NCI-H345 treated with DMSO at 0.1 percent for 48 hours (cell line): ENCODE data around the gene TMEM135.
A peak's percentile ranks its signal among the peaks of the same experiment; 100 is the strongest.
"Not testable (repeated sequence)": the region's sequence is repeated elsewhere in the genome, so short reads cannot be mapped to it uniquely, and the experiment has no call there.

Experiments used
- DNase-seq: peaks from one replicate; lab custom pipeline; 2025; ENCODE audit not compliant: unreplicated experiment; lab: John Stamatoyannopoulos, UW

Gene TMEM135

DNA sequence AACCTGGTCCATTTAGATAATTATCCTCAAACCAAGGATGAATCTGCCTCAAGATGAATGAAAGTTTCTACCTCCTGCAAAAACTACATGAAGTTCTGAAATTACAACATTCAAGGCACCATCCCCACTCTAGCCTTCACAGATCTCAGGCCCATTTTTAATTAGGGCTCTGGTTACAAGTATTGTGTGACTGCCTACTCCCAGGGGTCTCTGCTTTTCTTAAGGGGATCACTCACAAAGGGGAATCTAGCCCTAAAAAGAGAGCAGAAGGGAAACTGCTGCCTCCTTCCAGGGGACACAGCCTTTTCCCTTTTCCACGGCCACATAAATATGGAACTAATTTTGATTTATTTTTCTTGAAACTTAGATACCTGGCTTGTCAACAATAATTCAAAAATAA lies 17.4 kb upstream of the TMEM135 start:
- DNase-seq: no peak

DNA sequence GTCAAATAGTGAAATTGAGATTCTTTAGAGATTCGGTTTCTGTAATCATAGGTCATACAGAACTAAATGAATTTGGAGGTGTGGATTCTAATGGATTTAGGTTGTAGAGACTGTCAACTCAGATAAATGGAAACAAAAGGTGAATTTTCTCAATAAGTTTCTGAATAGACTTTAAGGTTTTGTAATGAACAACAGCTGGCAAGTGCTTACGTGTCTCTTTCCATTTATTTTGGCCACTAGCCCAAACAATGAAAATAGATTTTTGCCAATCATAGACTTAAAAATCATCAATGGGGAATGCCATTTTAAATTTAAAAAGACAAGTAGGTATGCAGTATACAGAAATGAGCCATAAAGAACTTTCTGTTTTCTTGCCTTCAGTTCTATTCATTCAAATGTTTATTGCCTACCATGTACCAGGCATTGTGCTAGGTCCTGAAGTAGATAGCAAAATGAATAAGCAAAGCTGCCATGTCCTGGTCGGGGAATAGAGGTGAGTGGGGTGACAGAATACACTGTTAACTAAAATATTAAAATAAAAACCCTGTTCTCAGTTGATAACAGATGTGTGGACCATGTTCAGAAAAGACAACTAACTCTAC lies 16.9 kb upstream of the TMEM135 start:
- no peak for DNase-seq

DNA sequence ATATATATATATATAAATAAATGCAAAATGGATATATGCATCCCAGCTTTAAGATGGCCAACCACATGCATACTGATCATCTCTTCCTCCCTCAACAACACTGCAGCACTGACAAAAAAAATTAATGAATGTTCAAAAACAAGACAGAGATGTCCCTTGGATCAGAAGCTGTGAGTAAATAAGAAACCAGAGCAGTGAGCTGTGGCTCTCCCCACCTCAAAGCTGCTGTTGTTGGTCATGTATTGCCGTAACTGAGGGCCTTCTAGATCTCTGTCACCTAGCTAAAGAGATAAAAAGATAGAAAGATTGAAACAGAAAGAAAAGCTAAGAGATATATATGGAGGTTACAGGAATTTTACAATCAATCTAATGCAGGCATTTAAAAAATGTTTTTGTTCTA lies 15.5 kb upstream of the TMEM135 start:
- DNase-seq: no peak

DNA sequence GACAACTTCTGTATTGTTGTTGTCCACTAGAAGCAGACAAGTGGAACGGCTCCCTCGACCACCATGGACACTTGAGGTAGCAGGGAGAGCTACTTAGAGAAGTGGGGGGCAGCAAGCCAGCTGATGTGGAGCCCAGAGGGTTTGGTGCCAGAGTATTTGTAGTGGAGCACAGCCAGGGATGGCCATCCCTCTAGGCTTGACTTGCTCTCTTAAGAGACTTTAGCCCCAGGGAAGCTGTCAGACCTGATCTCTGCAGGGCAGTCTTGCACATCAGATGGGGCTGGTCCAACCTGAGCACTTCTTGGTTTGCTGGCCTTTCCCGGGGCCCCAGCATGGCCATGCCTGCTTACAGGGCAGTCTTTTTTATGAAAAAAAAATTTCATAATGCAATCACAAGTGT lies 15.0 kb upstream of the TMEM135 start:
- no peak for DNase-seq

DNA sequence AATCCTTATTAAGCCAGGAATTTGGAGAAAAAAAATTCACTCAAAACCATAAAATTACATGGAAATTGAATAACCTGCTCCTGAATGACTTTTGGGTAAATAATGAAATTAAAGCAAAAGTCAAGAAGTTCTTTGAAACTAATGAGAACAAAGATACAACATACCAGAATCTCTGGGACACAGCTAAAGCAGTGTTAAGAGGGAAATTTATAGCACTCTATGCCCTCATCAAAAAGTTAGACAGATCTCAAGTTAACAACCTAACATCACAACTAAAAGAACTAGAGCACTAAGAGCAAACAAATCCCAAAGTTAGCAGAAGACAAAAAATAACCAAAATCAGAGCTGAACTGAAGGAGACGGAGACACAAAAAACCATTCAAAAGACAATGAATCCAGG lies 11.3 kb upstream of the TMEM135 start:
- DNase-seq: not testable (repeated sequence)

DNA sequence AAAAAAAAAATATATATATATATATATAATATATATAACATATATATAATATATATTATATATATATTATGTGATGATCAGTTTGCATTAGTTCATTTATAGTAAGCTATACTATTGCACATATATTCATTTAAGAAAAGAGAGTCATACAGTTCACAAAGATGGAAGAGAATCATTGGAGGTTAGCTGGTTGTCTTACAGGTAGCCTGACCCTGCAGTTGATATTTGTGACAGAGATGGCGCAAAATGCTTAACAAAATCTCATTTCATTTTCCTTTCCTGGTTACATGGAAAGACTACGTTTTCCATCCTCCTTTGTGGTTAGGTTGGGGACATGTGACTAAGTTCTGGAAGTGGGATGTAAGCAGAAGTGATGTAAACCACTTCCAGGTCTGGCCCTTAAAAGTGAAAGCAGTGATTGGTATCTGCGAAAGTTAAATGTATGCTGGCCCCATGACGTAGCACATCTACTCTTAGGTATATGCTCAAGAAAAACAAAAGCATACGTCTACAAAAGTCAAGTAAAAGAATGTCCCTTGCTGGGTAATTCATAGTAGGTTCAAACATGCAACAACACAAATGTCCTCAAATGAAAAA lies 7.2 kb upstream of the TMEM135 start:
- DNase-seq: no peak

DNA sequence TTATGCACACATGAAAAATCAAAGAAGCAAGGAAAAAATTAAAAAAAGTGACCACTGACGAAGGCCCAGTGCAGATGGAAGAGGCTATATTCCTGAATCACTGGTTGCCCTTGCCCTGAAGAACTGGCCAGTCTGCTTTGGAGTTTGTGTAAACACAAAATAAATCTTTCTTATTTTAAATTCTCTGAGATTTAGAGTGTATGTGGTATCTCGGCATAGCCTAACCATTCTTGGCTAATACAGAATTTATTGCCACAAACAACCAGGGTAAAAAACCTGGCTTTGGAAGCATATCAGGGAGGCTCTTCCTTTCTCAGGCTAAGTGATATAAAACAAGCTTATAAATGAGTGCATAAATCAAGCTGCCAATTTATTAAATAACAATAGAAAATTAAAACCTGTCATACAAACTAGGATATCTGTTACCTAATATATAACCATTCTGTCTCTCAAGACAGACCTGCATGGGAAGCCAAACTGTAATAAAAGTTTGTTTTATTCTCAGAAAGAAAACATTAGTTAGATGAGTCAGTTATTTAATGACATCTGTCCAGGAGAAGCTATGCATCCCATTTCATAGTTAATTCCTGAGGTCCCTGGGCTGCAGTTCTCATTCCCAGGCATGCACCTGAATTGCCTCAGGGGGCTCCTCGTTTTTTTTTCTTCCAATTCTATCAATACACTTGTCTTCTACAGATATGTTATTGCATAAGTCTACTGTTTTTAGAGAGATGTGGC lies 6.1 kb upstream of the TMEM135 start:
- no peak for DNase-seq

DNA sequence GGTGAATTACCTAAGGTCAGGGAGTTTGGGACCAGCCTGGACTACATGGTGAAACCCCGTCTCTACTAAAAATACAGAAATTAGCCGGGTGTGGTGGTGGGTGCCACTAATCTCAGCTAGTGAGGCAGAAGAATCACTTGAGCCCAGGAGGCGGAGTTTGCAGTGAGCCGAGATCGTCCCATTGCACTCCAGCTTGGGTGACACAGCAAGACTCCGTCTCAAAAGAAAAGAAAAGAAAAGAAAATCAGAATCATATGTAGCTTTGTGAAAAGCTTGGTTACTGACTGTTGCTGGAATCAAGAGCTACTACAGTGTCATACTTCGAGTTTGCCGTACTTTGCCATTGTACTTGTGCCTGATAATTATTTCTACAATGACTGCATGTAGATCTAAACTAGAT lies 4.2 kb upstream of the TMEM135 start:
- no peak for DNase-seq

DNA sequence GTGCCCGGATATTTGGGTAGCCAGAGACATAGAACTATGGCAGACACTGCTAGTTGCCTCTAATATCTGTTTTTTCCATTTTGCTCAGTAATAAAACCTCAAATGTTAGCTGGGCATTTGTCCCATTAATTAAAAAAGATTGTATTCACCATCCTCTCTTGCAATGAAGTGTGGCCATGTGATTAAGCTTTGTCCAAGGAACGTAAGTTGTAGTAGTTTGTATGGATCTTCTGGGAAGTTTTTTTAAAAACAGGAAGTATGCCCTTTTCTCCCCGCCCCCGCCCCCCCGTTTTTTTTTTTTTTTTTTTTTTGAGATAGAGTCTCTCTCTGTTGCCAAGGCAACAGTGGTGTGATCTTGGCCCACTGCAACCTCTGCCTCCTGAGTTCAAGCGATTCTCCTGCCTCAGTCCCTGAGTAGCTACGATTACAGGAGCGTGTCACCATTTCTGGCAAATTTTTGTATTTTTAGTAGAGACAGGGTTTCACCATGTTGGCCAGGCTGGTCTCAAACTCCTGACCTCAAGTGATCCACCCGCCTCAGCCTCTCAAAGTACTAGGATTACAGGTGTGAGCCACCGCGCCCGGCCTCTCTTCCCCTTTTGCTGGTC lies 1.7 kb upstream of the TMEM135 start:
- DNase-seq: no peak

DNA sequence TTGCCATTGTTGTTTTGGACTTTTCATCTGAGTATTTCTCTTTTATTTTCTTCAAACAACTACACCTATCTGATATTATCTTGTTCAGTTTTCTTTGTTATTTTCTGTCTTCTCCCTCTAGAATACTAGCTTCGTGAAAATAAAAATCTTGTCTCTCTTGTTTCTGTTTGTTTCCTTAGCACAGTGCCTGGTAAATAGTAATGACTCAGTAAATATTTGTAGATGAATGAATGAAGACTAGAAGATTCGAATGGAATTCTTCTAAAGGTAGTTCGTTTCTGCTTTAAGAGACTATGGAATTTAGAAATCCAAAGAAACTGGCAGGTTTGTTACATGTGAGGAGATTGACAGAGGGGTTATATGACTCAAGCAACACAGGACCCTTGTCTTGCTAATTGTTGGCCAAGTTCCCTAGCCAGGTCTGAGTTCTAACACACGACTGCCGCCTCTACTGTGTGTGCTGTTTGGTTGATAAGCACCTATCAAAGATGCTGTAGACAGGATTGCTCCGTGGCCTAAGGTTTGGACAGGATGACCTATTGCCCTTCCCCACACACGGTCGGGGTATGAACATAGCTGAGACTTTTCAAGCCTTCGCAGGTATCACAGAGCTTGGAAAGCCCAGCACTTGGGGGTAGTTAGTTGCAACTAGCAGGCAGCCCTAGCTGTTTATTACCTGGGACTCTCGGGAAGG lies 831 bp upstream of the TMEM135 start:
- DNase-seq: peak; percentile 38

DNA sequence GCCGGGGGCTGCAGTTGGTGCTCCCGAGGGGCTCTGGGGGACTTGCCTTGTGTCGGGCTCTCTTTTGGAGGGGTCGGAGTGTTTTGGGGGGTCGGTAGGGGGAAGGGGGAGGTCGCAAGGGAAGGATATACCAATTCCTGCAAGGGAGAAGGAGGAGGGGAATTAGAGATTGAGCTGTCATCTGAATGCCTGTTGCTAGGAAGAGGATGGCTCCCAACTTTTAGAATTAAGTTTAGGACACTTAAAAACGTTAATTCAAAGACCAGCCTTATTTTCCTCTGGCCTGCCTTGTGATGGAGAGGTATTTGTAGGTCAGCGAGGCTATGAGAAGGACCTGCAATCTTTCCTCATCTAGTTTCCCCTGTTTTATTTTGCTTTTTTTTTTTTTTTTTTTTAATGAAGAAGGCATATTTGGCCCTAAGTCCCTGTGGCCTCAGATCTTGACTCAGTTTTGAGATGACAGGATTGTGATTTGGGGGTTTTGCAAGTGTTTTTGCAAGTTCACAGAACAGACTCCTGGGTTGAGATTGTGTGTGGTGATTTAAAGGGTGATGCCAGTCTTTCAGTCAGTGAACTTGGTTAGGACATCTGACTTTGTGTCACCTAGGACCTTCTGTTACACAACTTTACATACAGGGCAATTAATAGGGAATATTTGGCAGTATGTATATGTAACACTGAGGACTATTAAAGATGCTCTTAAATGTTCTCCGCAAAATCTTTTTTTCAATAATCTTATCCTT lies 672 bp downstream of the TMEM135 start:
- no peak for DNase-seq

DNA sequence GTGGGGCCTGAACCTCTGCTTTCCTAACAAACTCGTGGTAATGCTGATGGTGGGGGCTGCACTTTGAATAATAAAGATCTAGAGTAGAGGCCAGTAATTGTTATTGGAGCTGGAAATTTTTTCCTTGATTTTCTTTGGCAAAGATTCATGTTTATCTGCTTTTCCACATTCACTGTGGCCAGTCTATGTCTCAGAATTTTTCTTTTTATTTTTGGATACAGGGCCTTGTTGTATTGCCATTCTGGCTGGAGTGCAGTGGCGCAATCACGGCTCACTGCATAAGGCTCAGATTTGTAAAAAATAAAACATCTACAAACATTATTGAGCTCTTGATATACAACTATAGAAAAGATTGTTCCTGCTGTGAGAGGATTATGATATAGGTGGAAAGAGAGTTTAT lies 1.6 kb downstream of the TMEM135 start:
- DNase-seq: no peak

DNA sequence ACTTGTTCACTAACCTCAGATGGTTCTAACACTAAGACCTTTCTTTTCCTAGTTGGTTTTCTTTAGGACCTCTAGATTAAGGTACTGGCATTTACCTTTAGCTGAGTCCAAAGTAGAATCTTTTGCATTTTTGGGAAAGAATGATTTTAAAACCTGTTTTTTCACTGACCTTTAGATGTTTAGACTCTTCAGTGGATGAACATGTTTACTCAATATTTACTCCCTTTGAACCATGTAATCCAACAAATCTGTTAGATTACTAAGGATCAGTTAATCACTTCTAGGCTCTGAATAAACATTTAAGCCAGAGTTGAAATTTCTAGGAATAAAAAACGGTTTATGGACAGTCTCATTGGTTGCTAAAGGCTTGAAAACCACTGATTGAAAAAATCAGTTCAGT lies 6.2 kb downstream of the TMEM135 start:
- no peak for DNase-seq

DNA sequence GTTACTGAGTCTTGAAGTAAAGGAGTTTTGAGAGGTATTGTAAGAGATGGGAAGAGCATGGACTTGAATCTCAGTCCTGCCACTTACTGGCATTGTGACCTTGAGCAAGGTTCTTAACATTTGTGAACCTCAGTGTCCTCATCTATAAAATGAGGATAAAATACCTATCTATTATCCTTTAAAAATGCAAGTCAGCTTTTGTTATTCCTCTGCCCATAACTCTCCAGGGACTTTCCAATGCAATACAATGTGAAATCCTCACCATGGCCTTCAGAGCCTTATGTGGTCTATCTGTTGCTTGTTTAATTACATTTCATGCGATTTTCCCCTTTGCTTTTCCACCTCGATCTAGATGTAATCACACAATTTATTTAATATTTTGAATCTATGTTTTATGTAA lies 9.1 kb downstream of the TMEM135 start:
- no peak for DNase-seq

DNA sequence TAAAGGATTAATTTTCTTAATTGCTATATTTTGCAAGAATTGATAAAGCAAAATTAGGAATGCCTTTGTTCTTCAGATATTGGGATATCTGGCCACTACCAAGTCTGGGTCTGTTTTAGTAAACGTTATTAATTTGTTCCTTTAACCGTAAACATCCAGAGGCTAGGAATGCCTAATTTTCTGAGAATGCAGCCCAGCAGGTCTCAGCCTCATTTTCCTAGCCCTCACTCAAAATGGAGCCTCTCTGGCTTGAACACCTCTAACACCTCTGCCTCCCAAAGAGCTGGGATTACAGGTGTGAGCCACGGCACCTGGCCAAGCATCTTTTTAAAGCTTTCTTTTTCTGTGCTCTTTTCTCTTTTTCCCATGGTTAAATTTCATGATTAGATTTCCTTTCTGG lies 18.4 kb downstream of the TMEM135 start:
- no peak for DNase-seq

DNA sequence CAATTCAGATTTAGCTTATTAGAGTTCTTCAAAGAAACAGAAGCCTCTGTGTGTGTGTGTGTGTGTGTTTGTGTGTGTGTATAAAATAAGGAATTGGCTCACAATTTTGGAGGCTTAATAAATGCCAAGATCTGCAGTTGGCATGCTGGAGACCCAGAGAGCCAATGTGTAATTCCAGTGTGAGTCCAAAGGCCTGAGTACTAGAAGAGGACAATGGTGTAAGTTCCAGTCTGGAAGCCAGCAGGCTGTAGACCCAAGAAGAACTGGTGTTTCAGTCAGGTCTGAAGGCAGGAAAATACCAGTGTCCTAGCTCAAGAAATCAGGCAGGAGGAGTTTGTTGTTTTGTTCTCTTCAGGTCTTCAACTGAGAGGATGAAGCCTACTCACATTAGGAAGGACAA lies 20.0 kb downstream of the TMEM135 start:
- no peak for DNase-seq

DNA sequence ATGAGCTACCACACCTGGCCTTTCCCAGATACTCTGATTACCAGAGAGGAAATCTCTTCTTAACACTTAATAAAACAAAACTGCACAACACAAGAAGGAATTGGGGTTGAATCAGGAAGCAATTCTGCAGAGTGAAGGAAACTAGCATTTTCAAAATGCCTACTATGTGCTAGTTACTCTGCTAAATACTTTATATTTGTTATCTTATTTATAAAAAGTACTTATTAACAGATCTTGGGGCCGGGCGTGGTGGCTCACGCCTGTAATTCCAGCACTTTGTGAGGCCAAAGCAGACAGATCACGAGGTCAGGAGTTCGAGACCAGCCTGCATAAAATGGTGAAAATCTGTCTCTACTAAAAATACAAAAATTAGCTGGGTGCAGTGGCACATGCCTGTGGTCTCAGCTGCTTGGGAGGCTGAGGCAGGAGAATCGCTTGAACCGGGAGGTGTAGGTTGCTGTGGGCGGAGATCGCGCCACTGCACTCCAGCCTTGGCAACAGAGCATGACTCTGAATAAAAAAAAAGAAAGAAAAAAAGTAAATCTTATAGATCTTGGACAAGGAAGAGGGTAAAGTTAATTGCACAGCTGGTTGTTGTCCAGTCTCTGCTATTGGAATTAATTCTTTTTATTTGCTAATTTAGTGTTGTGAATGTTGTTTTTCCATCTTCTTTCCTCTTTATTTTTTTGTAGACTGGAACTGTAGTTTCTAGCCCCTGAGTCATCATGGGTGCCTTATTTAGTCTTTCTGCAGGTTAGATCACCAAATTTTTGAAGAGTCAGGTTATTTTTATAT lies 22.1 kb downstream of the TMEM135 start:
- DNase-seq: no peak

DNA sequence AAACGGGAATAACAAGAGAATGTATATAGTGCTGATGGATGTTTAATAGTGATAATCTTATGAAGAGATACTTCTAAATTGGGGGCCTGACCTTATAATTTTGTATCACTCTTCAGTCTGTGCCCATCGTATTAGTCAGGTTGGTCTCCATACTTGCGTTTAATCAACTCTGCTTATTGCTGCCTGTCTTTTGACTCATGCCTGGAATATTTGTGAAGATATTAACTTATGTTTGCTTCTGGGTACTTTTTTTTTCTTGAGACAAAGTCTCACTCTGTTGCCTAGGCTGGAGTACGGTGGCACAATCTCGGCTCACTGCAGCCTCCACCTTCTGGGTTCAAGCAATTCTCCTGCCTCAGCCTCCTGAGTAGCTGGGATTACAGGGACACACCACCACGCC lies 24.0 kb downstream of the TMEM135 start:
- no peak for DNase-seq

DNA sequence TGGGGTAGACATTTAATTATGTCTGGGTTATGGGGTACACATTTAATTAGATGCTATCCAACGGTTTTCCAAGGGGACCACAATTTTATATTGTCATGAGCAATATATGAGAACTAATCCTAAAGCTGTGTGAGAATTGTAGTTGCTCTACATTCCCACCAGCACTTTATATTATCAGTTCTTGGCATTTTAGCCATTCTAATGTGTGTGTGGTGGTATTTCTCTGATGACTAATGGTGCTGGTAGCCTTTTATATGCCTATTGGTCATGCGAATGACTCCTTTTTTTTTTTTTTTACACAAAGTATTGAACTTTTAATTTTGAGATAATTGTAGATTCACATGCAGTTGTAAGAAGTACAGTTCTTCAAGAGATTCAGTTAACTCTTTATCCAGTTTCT lies 26.2 kb downstream of the TMEM135 start:
- DNase-seq: no peak

DNA sequence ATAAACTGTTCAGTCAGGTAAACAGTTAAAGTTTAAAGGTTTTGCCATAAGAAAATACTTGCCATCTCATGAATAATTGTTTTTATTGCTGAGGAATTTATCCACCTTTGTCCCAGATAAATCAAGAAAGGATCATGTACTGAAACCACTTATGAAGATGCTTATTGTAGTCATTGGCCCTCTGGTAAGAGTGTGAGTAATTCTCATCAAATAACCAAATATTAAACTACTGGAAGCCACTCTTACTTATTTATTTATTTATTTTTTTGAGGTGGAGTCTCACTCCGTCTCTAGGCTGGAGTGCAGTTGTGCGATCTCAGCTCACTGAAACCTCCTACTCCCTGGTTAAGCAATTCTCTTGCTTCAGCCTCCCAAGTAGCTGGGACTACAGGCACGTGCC lies 35.1 kb downstream of the TMEM135 start:
- no peak for DNase-seq
